Trophoblast cell (in vitro differentiated cells and primary cell): ENCODE results near the gene SERGEF.

Experiments used
- DNase-seq, 2 donors: peaks; one replicate each; pipeline ENCODE4 v3.0.0-alpha.2; 2016
- H2AFZ ChIP-seq: 2 replicates; pipeline ENCODE4 v1.6.1; 2013; ENCODE audit warnings: low read length, moderate library complexity, mild to moderate bottlenecking; ENCODE audit not compliant: insufficient read depth, poor library complexity
- H2AK5ac ChIP-seq: 2 replicates; pipeline ENCODE4 v1.6.1; 2013; ENCODE audit warnings: mild to moderate bottlenecking, low read length
- H2BK120ac ChIP-seq: 2 replicates; pipeline ENCODE4 v1.6.1; 2013; ENCODE audit warnings: low read length, mild to moderate bottlenecking, moderate library complexity; ENCODE audit not compliant: insufficient read depth, poor library complexity
- H2BK12ac ChIP-seq: 2 replicates; pipeline ENCODE4 v1.6.1; 2013; ENCODE audit warnings: mild to moderate bottlenecking, low read length, moderate library complexity
- H2BK5ac ChIP-seq: 2 replicates; pipeline ENCODE4 v1.6.1; 2013; ENCODE audit warnings: low read length, low read depth, moderate library complexity, mild to moderate bottlenecking; ENCODE audit not compliant: poor library complexity
- H3K14ac ChIP-seq: 2 replicates; pipeline ENCODE4 v1.6.1; 2013; ENCODE audit warnings: mild to moderate bottlenecking, low read length
- H3K18ac ChIP-seq: 2 replicates; pipeline ENCODE4 v1.6.1; 2013; ENCODE audit warnings: mild to moderate bottlenecking, low read length
- H3K23ac ChIP-seq: 2 replicates; pipeline ENCODE4 v1.6.1; 2013; ENCODE audit warnings: low read length
- H3K27ac ChIP-seq: 2 replicates; pipeline ENCODE4 v1.5.1; 2013; ENCODE audit warnings: low read depth, mild to moderate bottlenecking, inconsistent platforms, low read length, moderate library complexity
- H3K27me3 ChIP-seq: 2 replicates; pipeline ENCODE4 v1.6.1; 2013; ENCODE audit warnings: inconsistent platforms, mild to moderate bottlenecking, low read length, moderate library complexity; ENCODE audit not compliant: insufficient read depth
- H3K36me3 ChIP-seq, 2 experiments: 1 replicate in 1 of 2; 2 replicates in 1 of 2; pipeline ENCODE4 v1.6.1; 2013; ENCODE audit warnings: low read length in 2 of 2, mild to moderate bottlenecking in 2 of 2, moderate library complexity in 1 of 2; ENCODE audit not compliant: insufficient read depth in 2 of 2, control insufficient read depth in 1 of 2
- H3K4ac ChIP-seq: 2 replicates; pipeline ENCODE4 v1.6.1; 2013; ENCODE audit warnings: low read depth, mild to moderate bottlenecking, low read length, moderate library complexity
- H3K4me1 ChIP-seq, 2 experiments: 1 replicate in 1 of 2; 2 replicates in 1 of 2; pipeline ENCODE4 v1.6.1; 2013; ENCODE audit warnings: low read length in 2 of 2, mild to moderate bottlenecking in 2 of 2, moderate library complexity in 1 of 2; ENCODE audit not compliant: insufficient read depth in 2 of 2, control insufficient read depth in 1 of 2
- H3K4me2 ChIP-seq: 2 replicates; pipeline ENCODE4 v1.6.1; 2013; ENCODE audit warnings: inconsistent platforms, mild to moderate bottlenecking, low read length, moderate library complexity
- H3K4me3 ChIP-seq: 2 replicates; pipeline ENCODE4 v1.5.1; 2013; ENCODE audit warnings: mild to moderate bottlenecking, low read depth, low read length, inconsistent platforms
- H3K79me1 ChIP-seq: one replicate; pipeline ENCODE4 v1.6.1; 2013; ENCODE audit warnings: low read length
- H3K79me2 ChIP-seq: 2 replicates; pipeline ENCODE4 v1.6.1; 2013; ENCODE audit warnings: low read length, mild to moderate bottlenecking; ENCODE audit not compliant: control insufficient read depth, insufficient read depth, poor library complexity
- H3K9ac ChIP-seq: 2 replicates; pipeline ENCODE4 v1.6.1; 2013; ENCODE audit warnings: mild to moderate bottlenecking, low read length
- H3K9me3 ChIP-seq: 2 replicates; pipeline ENCODE4 v1.6.1; 2013; ENCODE audit warnings: low read depth, mild to moderate bottlenecking, control low read depth, inconsistent platforms, low read length; ENCODE audit not compliant: insufficient read depth
- H4K12ac ChIP-seq: 2 replicates; pipeline ENCODE4 v1.6.1; 2013; ENCODE audit warnings: low read depth, mild to moderate bottlenecking, low read length, moderate library complexity
- H4K8ac ChIP-seq: 2 replicates; pipeline ENCODE4 v1.6.1; 2013; ENCODE audit warnings: low read depth, mild to moderate bottlenecking, low read length, moderate library complexity
- H4K91ac ChIP-seq: one replicate; pipeline ENCODE4 v1.6.1; 2013; ENCODE audit warnings: low read depth, mild to moderate bottlenecking, low read length, moderate library complexity
- WGBS: extraction: QIAGEN DNeasy Blood & Tissue Kit; methylation state at CpG from one replicate; pipeline ENCODE4 v1.1.7; 2013; ENCODE audit warnings: missing lambda C conversion rate; ENCODE audit not compliant: insufficient read length, insufficient coverage; ENCODE audit errors: extremely low coverage; 5-methylcytosine and 5-hydroxymethylcytosine counted together

SERGEF gene

GRCh38 chr11:17939542-17939941 lies 73.3 kb downstream of the SERGEF start:
- Histone ChIP-seq H4K8ac (no peak overlapping the region), H3K4me1 (no peaks in the 10 kb centered on the region), H2BK120ac (no peak overlapping the region), H3K79me2 (no peaks in the 10 kb centered on the region), H3K9me3 (no peaks in the 10 kb centered on the region), H2AK5ac (no peak overlapping the region), H2BK5ac (no peak overlapping the region), H3K14ac (no peak overlapping the region), H3K4ac (no peak overlapping the region), H3K79me1 (no peaks in the 10 kb centered on the region), H2AFZ (no peak overlapping the region), H3K23ac (no peak overlapping the region), H4K12ac (no peak overlapping the region), H3K4me2 (no peak overlapping the region), H3K18ac (no peak overlapping the region), H3K27ac (no peak overlapping the region), H3K36me3 (no peaks in the 10 kb centered on the region), H2BK12ac (no peak overlapping the region), H4K91ac (no peak overlapping the region), H3K27me3 (no peaks in the 10 kb centered on the region), H3K9ac (no peak overlapping the region), H3K4me3 (no peak overlapping the region)
- no CpG with 5 or more reads among the region's 1 CpG for WGBS
- no peak for DNase-seq

- Histone ChIP-seq H2BK12ac (no peak overlapping the region), H3K18ac (no peak overlapping the region), H3K9me3 (no peaks in the 10 kb centered on the region), H4K91ac (no peak overlapping the region), H3K4me3 (no peak overlapping the region), H3K27ac (no peak overlapping the region), H2BK120ac (no peak overlapping the region), H3K9ac (no peak overlapping the region), H3K27me3 (no peaks in the 10 kb centered on the region), H4K12ac (no peak overlapping the region), H3K14ac (no peak overlapping the region), H3K23ac (no peak overlapping the region), H2AK5ac (no peak overlapping the region), H3K4me1 (no peaks in the 10 kb centered on the region), H2BK5ac (no peak overlapping the region), H3K4me2 (no peak overlapping the region), H3K79me1 (no peaks in the 10 kb centered on the region), H3K4ac (no peak overlapping the region), H2AFZ (no peak overlapping the region), H4K8ac (no peak overlapping the region), H3K36me3 (no peaks in the 10 kb centered on the region), H3K79me2 (no peaks in the 10 kb centered on the region)
- no CpG with 5 or more reads among the region's 1 CpG for WGBS
- peak in 1 of 2 donors; percentile 6 for DNase-seq
These were observed 76.1 kb downstream of the SERGEF start for GRCh38 chr11:17936790-17937189.

GRCh38 chr11:17934194-17934593 lies 78.7 kb downstream of the SERGEF start:
- H3K27ac ChIP-seq: no peak overlapping the region
- no peaks in the 10 kb centered on the region for H3K36me3 ChIP-seq
- H3K27me3 ChIP-seq: no peaks in the 10 kb centered on the region
- H4K8ac ChIP-seq: no peak overlapping the region
- no peak overlapping the region for H3K23ac ChIP-seq
- H2BK12ac ChIP-seq: no peak overlapping the region
- H3K79me1 ChIP-seq: no peaks in the 10 kb centered on the region
- no peak overlapping the region for H3K4me2 ChIP-seq
- no peak overlapping the region for H3K4me3 ChIP-seq
- H3K9ac ChIP-seq: no peak overlapping the region
- H3K18ac ChIP-seq: no peak overlapping the region
- no peak overlapping the region for H3K4ac ChIP-seq
- no peak overlapping the region for H2AK5ac ChIP-seq
- no peaks in the 10 kb centered on the region for H3K9me3 ChIP-seq
- H3K14ac ChIP-seq: no peak overlapping the region
- no peak overlapping the region for H4K91ac ChIP-seq
- no peak overlapping the region for H4K12ac ChIP-seq
- no CpG with 5 or more reads among the region's 1 CpG for WGBS
- no peaks in the 10 kb centered on the region for H3K4me1 ChIP-seq
- H2AFZ ChIP-seq: no peak overlapping the region
- no peak overlapping the region for H2BK120ac ChIP-seq
- no peaks in the 10 kb centered on the region for H3K79me2 ChIP-seq
- no peak overlapping the region for H2BK5ac ChIP-seq
- DNase-seq: no peak

- H3K4ac ChIP-seq: no peak overlapping the region
- H4K8ac ChIP-seq: no peak overlapping the region
- DNase-seq: no peak
- H3K9me3 ChIP-seq: no peaks in the 10 kb centered on the region
- no peak overlapping the region for H2BK120ac ChIP-seq
- H4K12ac ChIP-seq: no peak overlapping the region
- H3K79me2 ChIP-seq: no peaks in the 10 kb centered on the region
- H2BK5ac ChIP-seq: no peak overlapping the region
- no peaks in the 10 kb centered on the region for H3K27me3 ChIP-seq
- H3K4me3 ChIP-seq: no peak overlapping the region
- H3K27ac ChIP-seq: no peak overlapping the region
- H3K36me3 ChIP-seq: no peaks in the 10 kb centered on the region
- no peak overlapping the region for H3K4me2 ChIP-seq
- no peak overlapping the region for H4K91ac ChIP-seq
- no peak overlapping the region for H3K14ac ChIP-seq
- H3K4me1 ChIP-seq: no peaks in the 10 kb centered on the region
- H3K9ac ChIP-seq: no peak overlapping the region
- H2BK12ac ChIP-seq: no peak overlapping the region
- no CpG with 5 or more reads among the region's 1 CpG for WGBS
- H2AK5ac ChIP-seq: no peak overlapping the region
- no peak overlapping the region for H2AFZ ChIP-seq
- no peak overlapping the region for H3K23ac ChIP-seq
- H3K79me1 ChIP-seq: no peaks in the 10 kb centered on the region
- H3K18ac ChIP-seq: no peak overlapping the region
These were observed 79.1 kb downstream of the SERGEF start for GRCh38 chr11:17933708-17934107.
